GM19035 (cell line): ENCODE measurements around the gene ARIH1.

ENCODE experiments used
- ATAC-seq: cut with Tn5 transposase; IDR thresholded peaks from one replicate; pipeline ENCODE4 v1.9.1; 2021; ENCODE audit not compliant: unreplicated experiment

The ARIH1 gene

DNA sequence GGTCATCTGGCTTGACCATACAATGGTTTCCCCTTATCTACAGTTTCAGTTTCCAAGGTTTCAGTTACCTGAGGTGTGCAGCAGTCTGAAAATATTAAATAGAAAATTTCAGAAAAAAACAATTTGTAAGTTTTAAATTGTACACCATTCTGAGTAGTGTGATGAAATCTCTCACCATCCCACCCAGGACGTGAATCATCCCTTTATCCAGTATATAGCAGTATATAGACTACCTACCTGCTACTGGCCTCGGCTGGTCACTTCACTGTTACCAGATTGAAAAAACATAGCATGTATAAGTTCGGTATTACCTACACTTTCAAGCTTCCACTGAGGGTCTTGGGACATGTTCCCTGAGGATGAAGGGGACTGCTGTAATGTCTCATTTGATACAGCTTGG lies 12.0 kb downstream of the ARIH1 start:
- no peak for ATAC-seq

DNA sequence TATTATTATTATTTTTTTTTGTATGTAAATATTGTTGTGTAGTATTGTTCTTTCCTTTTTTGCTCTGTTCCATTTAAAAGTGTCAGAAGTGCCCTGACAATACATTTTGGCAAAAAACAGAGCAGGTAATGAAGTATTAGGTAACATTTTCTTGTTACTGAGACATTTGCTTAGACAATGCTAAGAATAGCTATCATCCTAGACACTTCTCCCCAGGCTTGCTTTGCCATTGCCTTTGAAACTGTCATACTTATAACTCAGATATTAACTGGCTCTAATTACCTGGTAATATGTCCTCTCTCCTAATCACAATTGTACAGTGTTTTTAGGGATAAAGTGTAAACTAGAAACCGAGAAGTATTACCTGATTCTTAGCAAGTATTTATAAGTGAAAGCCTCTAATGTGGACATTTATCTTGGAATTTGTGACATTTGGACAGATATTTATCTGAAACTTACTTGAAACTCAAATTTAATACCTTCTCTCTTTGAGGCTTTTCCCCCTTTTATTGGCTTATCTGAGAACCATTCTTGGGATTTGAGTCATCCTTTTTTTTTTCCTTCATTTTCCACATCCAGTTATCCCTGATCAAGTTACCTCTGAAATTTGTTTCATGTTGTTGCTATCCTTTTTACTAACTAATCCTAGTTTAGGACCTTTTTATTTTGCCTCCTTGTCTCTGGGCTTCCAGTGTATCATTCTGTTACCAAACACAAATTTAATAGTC lies 13.1 kb downstream of the ARIH1 start:
- ATAC-seq: no peak

- no peak for ATAC-seq
Observed at GRCh38 chr15:72488558-72488957, 14.4 kb downstream of the ARIH1 start.

DNA sequence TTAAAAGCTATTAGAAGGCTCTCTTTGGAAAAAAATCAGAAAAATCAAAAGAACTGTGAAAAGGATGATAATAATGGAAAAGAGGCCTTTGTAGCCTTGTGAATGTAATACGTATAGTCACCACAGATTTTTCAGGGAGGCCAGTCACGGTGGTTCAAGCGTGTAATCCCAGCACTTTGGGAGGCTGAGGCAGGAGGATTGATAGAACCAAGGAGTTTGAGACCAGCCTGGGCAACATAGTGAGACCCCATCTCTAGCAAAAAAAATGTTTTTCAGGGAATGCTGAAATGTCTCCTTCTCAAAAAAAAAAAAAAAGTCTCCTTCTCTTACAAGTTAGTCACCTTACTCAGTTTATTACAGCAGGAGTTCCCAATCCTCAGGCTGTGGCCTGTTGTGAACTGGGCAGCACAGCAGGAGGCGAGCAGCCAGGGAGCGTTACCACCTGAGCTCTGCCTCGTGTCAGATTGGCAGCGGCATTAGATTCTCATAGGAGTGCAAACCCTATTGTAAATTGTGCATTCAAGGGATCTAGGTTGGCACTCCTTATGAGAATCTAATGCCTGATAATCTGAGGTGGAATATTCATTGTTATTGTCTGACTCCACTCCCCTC lies 15.9 kb downstream of the ARIH1 start:
- ATAC-seq: no peak

GRCh38 chr15:72491768-72492167 lies 17.6 kb downstream of the ARIH1 start:
- no peak for ATAC-seq

- no peak for ATAC-seq
Observed at GRCh38 chr15:72492733-72493132, 18.6 kb downstream of the ARIH1 start.

DNA sequence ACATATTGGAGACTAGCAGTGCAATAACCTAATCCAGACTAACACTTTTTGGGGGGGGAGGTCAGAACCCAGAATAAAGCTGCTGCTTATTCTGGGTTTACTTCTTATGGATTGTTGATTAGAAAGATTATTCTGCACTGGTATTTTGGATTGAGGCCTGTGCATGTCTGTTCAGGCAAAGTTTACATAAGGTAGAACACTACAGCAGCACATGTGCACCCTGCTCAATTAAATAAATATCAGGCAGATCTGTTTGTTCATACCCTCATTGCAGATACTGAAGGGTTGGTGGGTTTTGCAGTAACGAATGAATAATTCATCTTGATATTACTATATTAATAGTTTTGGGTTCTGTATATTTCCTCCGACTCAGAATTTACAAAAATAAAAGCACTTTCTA lies 19.1 kb downstream of the ARIH1 start:
- ATAC-seq: no peak

- no peak for ATAC-seq
Observed at GRCh38 chr15:72495007-72495406, 20.9 kb downstream of the ARIH1 start.

- no peak for ATAC-seq
Observed at GRCh38 chr15:72496783-72497182, 22.7 kb downstream of the ARIH1 start.

- no peak for ATAC-seq
Observed at GRCh38 chr15:72497402-72497801, 23.3 kb downstream of the ARIH1 start.

- no peak for ATAC-seq
Observed at GRCh38 chr15:72502220-72502809, 28.2 kb downstream of the ARIH1 start.

- ATAC-seq: no peak
Observed at GRCh38 chr15:72503147-72503546, 29.0 kb downstream of the ARIH1 start.

DNA sequence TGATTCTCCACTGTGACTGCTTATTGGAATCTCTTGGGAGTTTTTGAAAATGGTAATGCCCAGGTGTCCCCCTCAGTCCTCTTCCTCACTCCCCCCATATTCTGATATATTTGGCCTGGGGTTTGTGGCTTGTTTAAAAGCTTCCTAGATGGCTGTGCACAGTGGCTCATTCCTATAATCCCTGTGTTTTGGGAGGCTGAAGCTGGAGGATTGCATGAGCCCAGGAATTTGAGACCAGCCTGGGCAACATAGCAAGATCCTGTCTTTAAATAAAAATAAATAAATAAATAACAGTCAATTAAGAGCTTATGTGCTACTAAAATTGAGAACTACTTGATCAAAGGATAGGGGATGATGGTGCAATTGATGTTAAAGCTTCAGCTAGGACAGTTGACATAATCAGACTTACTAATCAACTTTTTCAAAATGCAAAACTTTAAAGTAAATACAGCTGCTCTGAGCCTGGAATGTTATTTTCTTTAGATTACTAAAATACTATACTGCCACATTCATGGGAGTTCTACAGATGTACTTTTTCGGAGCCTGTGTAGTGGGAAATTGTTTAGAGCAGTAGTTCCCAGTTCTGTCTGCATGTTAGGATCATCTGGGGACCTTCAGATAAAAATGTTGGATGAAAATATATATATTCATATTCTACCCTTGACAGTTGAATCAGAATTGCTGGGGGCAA lies 33.4 kb downstream of the ARIH1 start:
- no peak for ATAC-seq

DNA sequence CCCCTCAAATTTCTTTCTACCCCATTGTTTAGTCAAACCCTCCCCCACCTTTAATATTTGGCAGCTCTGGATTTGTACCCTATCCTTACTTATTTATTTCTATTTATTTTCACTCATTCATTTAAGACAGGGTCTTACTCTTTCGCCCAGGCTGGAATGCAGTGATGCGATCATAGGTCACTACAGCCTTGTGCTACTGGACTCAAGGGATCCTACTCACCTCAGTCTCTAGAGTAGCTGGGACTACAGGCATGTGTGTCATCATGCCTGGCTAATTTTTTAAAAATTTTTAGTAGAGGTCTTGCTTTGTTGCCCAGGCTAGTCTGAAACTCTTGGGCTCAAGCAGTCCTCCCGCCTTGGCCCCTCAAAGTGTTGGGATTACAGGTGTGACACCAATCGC lies 35.4 kb downstream of the ARIH1 start:
- no peak for ATAC-seq

GRCh38 chr15:72511536-72511935 lies 37.4 kb downstream of the ARIH1 start:
- ATAC-seq: no peak

DNA sequence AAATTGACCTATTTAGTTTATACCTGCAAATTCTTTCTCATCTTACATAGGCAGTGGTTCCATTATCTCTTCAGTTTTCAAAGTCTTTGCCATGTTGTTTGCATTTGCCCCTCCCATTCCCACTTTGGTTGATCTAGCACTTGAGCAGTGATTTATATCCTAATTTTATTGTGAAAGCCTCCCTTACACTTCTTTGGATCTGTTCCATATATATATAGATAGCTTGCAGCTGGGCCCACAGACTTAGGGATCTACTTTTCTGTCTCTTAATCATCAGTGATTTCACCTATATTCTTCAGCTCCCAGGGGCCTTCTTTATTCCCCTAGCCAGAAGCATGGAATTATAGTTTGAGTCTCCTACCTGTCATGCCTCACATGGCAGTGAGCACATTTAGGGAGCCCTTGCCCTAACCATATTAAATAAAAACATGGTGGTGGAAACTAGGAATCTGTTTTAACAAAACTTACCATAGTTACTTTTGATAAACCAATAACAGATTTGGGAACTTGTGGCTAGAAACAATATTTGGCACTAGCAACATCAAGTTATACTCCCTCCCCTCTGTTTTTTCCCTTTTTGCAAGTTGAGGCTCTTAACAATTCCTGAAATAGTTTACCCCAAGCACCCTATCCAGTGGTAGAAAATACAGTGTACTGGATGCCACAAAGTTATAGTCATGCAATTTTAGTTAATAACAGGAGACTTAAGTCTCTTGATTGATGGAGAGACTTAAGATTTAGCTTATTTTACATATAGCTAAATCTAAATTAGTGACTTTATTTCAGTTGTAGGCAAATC lies 41.7 kb downstream of the ARIH1 start:
- no peak for ATAC-seq

GRCh38 chr15:72516777-72517176 lies 42.6 kb downstream of the ARIH1 start:
- no peak for ATAC-seq

GRCh38 chr15:72521682-72522081 lies 47.6 kb downstream of the ARIH1 start:
- no peak for ATAC-seq

GRCh38 chr15:72532991-72533601 lies 59.0 kb downstream of the ARIH1 start:
- no peak for ATAC-seq

- ATAC-seq: no peak
Observed at GRCh38 chr15:72534523-72534922, 60.4 kb downstream of the ARIH1 start.

GRCh38 chr15:72535911-72536310 lies 61.8 kb downstream of the ARIH1 start:
- ATAC-seq: no peak
